HCT116 (cell line): ENCODE results near the gene KCNJ16. TPM values are rescaled to one million over a fixed set of nuclear protein-coding genes. Genes with fewer than 3 reads are reported as not detected.

Experiments used
- ATAC-seq: fragments of 200-7000 bp; cut with Tn5 transposase; 2 replicates; pipeline ENCODE4 v1.9.1; 2020; ENCODE audit warnings: mild to moderate bottlenecking, moderate library complexity
- BruUV-seq: library from RNA; stranded (reverse); fragments of 400-500 nt; replicated peaks from 2 replicates; lab custom pipeline; 2021; lab: Mats Ljungman, UMichigan
- CTCF ChIA-PET: fragments of 300-600 bp; sonication (Branson Sonifier 250); formaldehyde crosslinking; loops from one replicate; lab custom pipeline; 2021; ENCODE audit warnings: antibody characterized with exemption; lab: Charles Lee
- POLR2A ChIA-PET: fragments of 300-600, 350-600 bp; sonication (Branson Sonifier 250); formaldehyde crosslinking; loops from one replicate; lab custom pipeline; 2021; ENCODE audit warnings: antibody characterized with exemption; lab: Charles Lee
- RAD21 ChIA-PET, 2 experiments: fragments of 300-600 bp; sonication (Branson Sonifier 250); formaldehyde crosslinking; loops; one replicate each; lab custom pipeline; 2023; ENCODE audit warnings: low total read pairs in 2 of 2; ENCODE audit not compliant: uncharacterized antibody in 2 of 2, unreplicated experiment in 2 of 2, low non-redundant PET in 1 of 2; lab: Charles Lee
- DNase-seq: peaks from one replicate; pipeline ENCODE4 v3.0.0-alpha.2; 2010; ENCODE audit warnings: low read depth, low spot score
- H2AFZ ChIP-seq: fragments of 200-600 bp; shearing (Covaris generic), sonication (generic); 2 replicates; pipeline ENCODE4 v1.6.1; 2017; ENCODE audit warnings: low read depth, mixed run types, mixed read lengths, antibody characterized with exemption, low read length; ENCODE audit not compliant: poor library complexity, severe bottlenecking
- H3K27ac ChIP-seq: 2 replicates; pipeline ENCODE4 v1.5.1; 2012; ENCODE audit warnings: low read depth, low read length
- H3K27me3 ChIP-seq: fragments of 200-600 bp; sonication (generic); 2 replicates; pipeline ENCODE4 v1.6.1; 2016; ENCODE audit warnings: mixed run types, low read length, mixed read lengths; ENCODE audit not compliant: insufficient read depth
- H3K36me3 ChIP-seq, 2 experiments: fragments of 200-500 bp in 1 of 2; fragments of 200-600 bp in 1 of 2; sonication (Bioruptor generic) in 1 of 2; sonication (generic) in 1 of 2; 2 replicates each; pipeline versions ENCODE4 v1.5.1 to v1.6.1; 2014 to 2016; ENCODE audit warnings: low read length in 2 of 2, inconsistent platforms in 1 of 2, mixed read lengths in 1 of 2, mixed run types in 1 of 2; ENCODE audit not compliant: insufficient read depth in 2 of 2, control insufficient read depth in 1 of 2
- H3K4me1 ChIP-seq, 2 experiments: fragments of 200-600 bp in 1 of 2; sonication (generic) in 1 of 2; 2 replicates each; pipeline versions ENCODE4 v1.5.1 to v1.6.1; 2012 to 2017; ENCODE audit warnings: low read length in 2 of 2, inconsistent platforms in 1 of 2, mild to moderate bottlenecking in 1 of 2, mixed read lengths in 1 of 2, mixed run types in 1 of 2, moderate library complexity in 1 of 2; ENCODE audit not compliant: insufficient read depth in 2 of 2, control insufficient read depth in 1 of 2
- H3K4me2 ChIP-seq: fragments of 200-600 bp; sonication (generic); 2 replicates; pipeline ENCODE4 v1.6.1; 2017; ENCODE audit warnings: mixed run types, low read length, mixed read lengths
- H3K4me3 ChIP-seq, 2 experiments: fragments of 200-600 bp in 1 of 2; sonication (generic) in 1 of 2; replicated peaks in 1 of 2; 2 replicates each; pipeline ENCODE4 v1.5.1; 2011 to 2016; ENCODE audit warnings: low read length in 2 of 2, control low read depth in 1 of 2, low read depth in 1 of 2, mild to moderate bottlenecking in 1 of 2, mixed read lengths in 1 of 2, mixed run types in 1 of 2
- H3K79me2 ChIP-seq: fragments of 200-600 bp; sonication (generic); 2 replicates; pipeline ENCODE4 v1.6.1; 2017; ENCODE audit warnings: mild to moderate bottlenecking, mixed run types, low read length, moderate library complexity, mixed read lengths; ENCODE audit not compliant: insufficient read depth
- H3K9ac ChIP-seq: fragments of 200-600 bp; sonication (generic); 2 replicates; pipeline ENCODE4 v1.6.1; 2016; ENCODE audit warnings: low read length, mixed read lengths
- H3K9me2 ChIP-seq: fragments of 200-600 bp; sonication (generic), shearing (Covaris generic); 2 replicates; pipeline ENCODE4 v1.6.1; 2017; ENCODE audit warnings: mixed run types, mild to moderate bottlenecking, moderate library complexity; ENCODE audit not compliant: insufficient read depth
- H3K9me3 ChIP-seq, 2 experiments: fragments of 200-500 bp in 1 of 2; fragments of 200-600 bp in 1 of 2; sonication (Bioruptor generic) in 1 of 2; sonication (generic) in 1 of 2; 2 replicates each; pipeline ENCODE4 v1.6.1; 2014 to 2017; ENCODE audit warnings: low read length in 2 of 2, mixed read lengths in 2 of 2, inconsistent platforms in 1 of 2, low read depth in 1 of 2, mild to moderate bottlenecking in 1 of 2, mixed run types in 1 of 2, moderate library complexity in 1 of 2; ENCODE audit not compliant: control insufficient read depth in 1 of 2, insufficient read depth in 1 of 2
- H4K20me1 ChIP-seq: fragments of 200-600 bp; sonication (generic), shearing (Covaris generic); 2 replicates; pipeline ENCODE4 v1.6.1; 2017; ENCODE audit warnings: mixed run types, mild to moderate bottlenecking, moderate library complexity; ENCODE audit not compliant: insufficient read depth
- CEBPB ChIP-seq: IDR thresholded peaks from 2 replicates; pipeline ENCODE4 v1.6.1; 2012; ENCODE audit warnings: low read depth
- EGR1 ChIP-seq: IDR thresholded peaks from 2 replicates; pipeline ENCODE4 v1.6.1; 2012; ENCODE audit warnings: low read depth
- EZH2 ChIP-seq: fragments of 200-600 bp; sonication (generic); IDR thresholded peaks from 2 replicates; pipeline ENCODE4 v1.6.1; 2017; ENCODE audit warnings: antibody characterized with exemption, mixed run types
- SIN3A ChIP-seq: IDR thresholded peaks from 2 replicates; pipeline ENCODE4 v1.6.1; 2012; ENCODE audit warnings: low read depth
- SP1 ChIP-seq: IDR thresholded peaks from 2 replicates; pipeline ENCODE4 v1.6.1; 2012; ENCODE audit warnings: low read depth
- ZFX ChIP-seq: fragments of 450-650 bp; IDR thresholded peaks from 2 replicates; pipeline ENCODE4 v1.6.1; 2017
- ZNF274 ChIP-seq: fragments of 200-500 bp; sonication (Bioruptor generic); IDR thresholded peaks from 2 replicates; pipeline ENCODE4 v1.6.1; 2014; ENCODE audit warnings: mild to moderate bottlenecking, low read depth, low read length, inconsistent platforms
- intact Hi-C: fragments of 100-400 bp; cut with micrococcal nuclease; formaldehyde crosslinking; loops from 2 replicates; pipeline ENCODE4 v1.10.0; 2022
- total RNA-seq: library from RNA; stranded (reverse); gene quantifications from one replicate; pipeline ENCODE4 v1.2.1, GENCODE V29; 2021; ENCODE audit not compliant: unreplicated experiment
- TF ChIP-seq, protein P1 (sequence below): IDR thresholded peaks from 2 replicates; pipeline ENCODE4 v1.6.1; 2012; ENCODE audit warnings: low read depth

KCNJ16 gene
- total RNA-seq, 1 experiment from 2014 or later: not detected

DNA sequence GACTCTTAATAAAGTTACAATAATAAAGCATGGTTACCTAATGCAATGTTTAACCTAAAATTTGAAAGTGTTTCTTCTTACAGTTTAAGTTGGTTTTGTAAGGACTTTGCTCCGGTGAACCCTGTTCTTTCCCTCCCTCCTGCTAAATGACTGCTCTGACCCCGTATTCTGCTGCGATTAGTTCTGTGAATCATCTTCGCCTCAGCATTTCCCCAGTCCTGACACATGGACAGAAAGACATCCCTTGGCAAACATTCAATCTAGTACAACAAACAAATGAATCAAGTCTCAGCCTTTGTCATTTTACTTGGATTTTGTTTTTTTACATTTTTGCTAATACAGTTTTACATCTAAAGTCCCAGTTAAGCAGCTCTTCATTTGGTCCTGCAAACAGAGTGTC is 109.7 kb downstream of the KCNJ16 start:
- Histone ChIP-seq H2AFZ (no peak overlapping the region), H3K27ac (no peak overlapping the region), H3K4me2 (no peak overlapping the region), H3K36me3 (no peaks in the 10 kb centered on the region), H3K9me3 (peaks cover 8% of the 10 kb centered on the region in 2 experiments; a peak in 2 of 4 replicates), H4K20me1 (no peaks in the 10 kb centered on the region), H3K9ac (no peak overlapping the region), H3K4me3 (no peak overlapping the region), H3K4me1 (no peaks in the 10 kb centered on the region), H3K9me2 (no peaks in the 10 kb centered on the region), H3K79me2 (no peaks in the 10 kb centered on the region), H3K27me3 (no peaks in the 10 kb centered on the region)
- POLR2A ChIA-PET: no interaction called here
- BruUV-seq: no TSS peak
- RAD21 ChIA-PET: no interaction called here
- CTCF ChIA-PET: no interaction called here
- no peak for ATAC-seq
- no peak for DNase-seq
- intact Hi-C loops: no loop called here
- TF ChIP-seq EZH2 (no peak), ZFX (no peak), EGR1 (no peak), CEBPB (no peak), ZNF274 (no peak), SIN3A (no peak), SP1 (no peak)
- TF ChIP-seq, protein P1, sequence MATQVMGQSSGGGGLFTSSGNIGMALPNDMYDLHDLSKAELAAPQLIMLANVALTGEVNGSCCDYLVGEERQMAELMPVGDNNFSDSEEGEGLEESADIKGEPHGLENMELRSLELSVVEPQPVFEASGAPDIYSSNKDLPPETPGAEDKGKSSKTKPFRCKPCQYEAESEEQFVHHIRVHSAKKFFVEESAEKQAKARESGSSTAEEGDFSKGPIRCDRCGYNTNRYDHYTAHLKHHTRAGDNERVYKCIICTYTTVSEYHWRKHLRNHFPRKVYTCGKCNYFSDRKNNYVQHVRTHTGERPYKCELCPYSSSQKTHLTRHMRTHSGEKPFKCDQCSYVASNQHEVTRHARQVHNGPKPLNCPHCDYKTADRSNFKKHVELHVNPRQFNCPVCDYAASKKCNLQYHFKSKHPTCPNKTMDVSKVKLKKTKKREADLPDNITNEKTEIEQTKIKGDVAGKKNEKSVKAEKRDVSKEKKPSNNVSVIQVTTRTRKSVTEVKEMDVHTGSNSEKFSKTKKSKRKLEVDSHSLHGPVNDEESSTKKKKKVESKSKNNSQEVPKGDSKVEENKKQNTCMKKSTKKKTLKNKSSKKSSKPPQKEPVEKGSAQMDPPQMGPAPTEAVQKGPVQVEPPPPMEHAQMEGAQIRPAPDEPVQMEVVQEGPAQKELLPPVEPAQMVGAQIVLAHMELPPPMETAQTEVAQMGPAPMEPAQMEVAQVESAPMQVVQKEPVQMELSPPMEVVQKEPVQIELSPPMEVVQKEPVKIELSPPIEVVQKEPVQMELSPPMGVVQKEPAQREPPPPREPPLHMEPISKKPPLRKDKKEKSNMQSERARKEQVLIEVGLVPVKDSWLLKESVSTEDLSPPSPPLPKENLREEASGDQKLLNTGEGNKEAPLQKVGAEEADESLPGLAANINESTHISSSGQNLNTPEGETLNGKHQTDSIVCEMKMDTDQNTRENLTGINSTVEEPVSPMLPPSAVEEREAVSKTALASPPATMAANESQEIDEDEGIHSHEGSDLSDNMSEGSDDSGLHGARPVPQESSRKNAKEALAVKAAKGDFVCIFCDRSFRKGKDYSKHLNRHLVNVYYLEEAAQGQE: no peak

Other genes starting within 250 kb of the KCNJ16 start
- not detected for gene KCNJ2, start 94.3 kb downstream of the KCNJ16 start, total RNA-seq